Right lobe of liver (tissue), 6 donors: ENCODE data around the gene MAN1B1. TPM values are rescaled to one million over a fixed set of nuclear protein-coding genes. Genes with fewer than 3 reads are reported as not detected.

Source experiments
- ATAC-seq, 4 donors: fragments of 200-7000 bp; cut with Tn5 transposase; one replicate each; pipeline ENCODE4 v1.9.1; 2020; ENCODE audit warnings: mild to moderate bottlenecking in 4 of 4, moderate library complexity in 4 of 4
- DNase-seq, 3 donors: peaks; one replicate each; pipeline ENCODE4 v3.0.0-alpha.2; 2020
- H3K27ac ChIP-seq, 3 donors: fragments of 200-600 bp; one replicate each; pipeline ENCODE4 v1.8.0; 2022
- H3K27me3 ChIP-seq, 2 donors: fragments of 200-600 bp; one replicate each; pipeline ENCODE4 v1.8.0; 2022
- H3K36me3 ChIP-seq, 4 donors: fragments of 200-600 bp; sonication (generic) in 1 of 4; one replicate each; pipeline versions ENCODE4 v1.5.1 to v1.8.0; 2017 to 2022; ENCODE audit warnings: control low read depth in 1 of 4
- H3K4me1 ChIP-seq, 4 donors: fragments of 200-600 bp; sonication (generic) in 1 of 4; one replicate each; pipeline versions ENCODE4 v1.5.1 to v1.8.0; 2017 to 2022; ENCODE audit warnings: control low read depth in 1 of 4
- H3K4me3 ChIP-seq, 3 donors: fragments of 200-600 bp; one replicate each; pipeline ENCODE4 v1.8.0; 2022
- H3K9me3 ChIP-seq, 4 donors: fragments of 200-600 bp; sonication (generic) in 1 of 4; one replicate each; pipeline versions ENCODE4 v1.5.1 to v1.8.0; 2017 to 2022; ENCODE audit warnings: control low read depth in 1 of 4
- CTCF ChIP-seq, 4 donors: fragments of 200-600 bp in 3 of 4; fragments of 450-650 bp in 1 of 4; IDR thresholded peaks; one replicate each; pipeline versions ENCODE4 v1.5.1 to v1.8.0; 2016 to 2022; ENCODE audit warnings: antibody characterized with exemption in 4 of 4, mild to moderate bottlenecking in 2 of 4
- POLR2A ChIP-seq: fragments of 450-650 bp; IDR thresholded peaks from one replicate; pipeline ENCODE4 v1.6.1; 2017; ENCODE audit warnings: antibody characterized with exemption, mild to moderate bottlenecking
- WGBS: methylation state at CpG from one replicate; pipeline ENCODE4 v1.1.6; 2018; ENCODE audit warnings: low coverage, low lambda C conversion rate; ENCODE audit not compliant: insufficient coverage; ENCODE audit errors: missing lambda C conversion rate; 5-methylcytosine and 5-hydroxymethylcytosine counted together
- intact Hi-C, 2 donors: fragments of 100-400 bp; cut with DNase I; formaldehyde crosslinking; loops; one replicate each; pipeline versions ENCODE4 v1.11.2 to v1.14.1; 2022
- total RNA-seq, 6 experiments: library from RNA; depleted of rRNA in 2 of 6; stranded (reverse); fragments of >200 nt in 2 of 6; fragmentation: NEBNext Ultra II Directional in 3 of 6; extraction: Animal tissue kit (Norgen Biotek cat#: 25700) in 3 of 6; gene quantifications; one replicate each; pipeline versions ENCODE4 v1.1.0 to v1.2.4, GENCODE V29; 2016 to 2023
- donor health status: DM: no; HTN: yes; CAD: no.
- donor health status: DM: no; HTN: no; CAD: no.
- donor health status: DM: no; HTN: no; CAD: no.
- donor health status: DM: no; HTN: yes; CAD: no.
- donor health status: DM: no; HTN: yes; CAD: no.

The MAN1B1 gene
- total RNA-seq, 6 experiments from 2014 or later, result 24.0 to 39.1 (median 28.8) TPM

GRCh38 chr9:137138722-137139467 is 52.1 kb downstream of the MAN1B1 start, which contains the start of gene GRIN1:
TSS of gene GRIN1 (plus strand) at chr9:137139154. CDS start at chr9:137139487, 333 bp downstream.
- DNase-seq (no peak), ATAC-seq (peak; percentile 14 to 72 (median 36))
- H3K9me3 ChIP-seq, result no peaks in the 10 kb centered on the region
- H3K4me3 ChIP-seq, result no peak within 1 kb of the TSS
- WGBS, result 13% methylated on average over 3 of the region's 104 CpGs
- H3K27ac ChIP-seq, result no peak within 1 kb of the TSS
- H3K27me3 ChIP-seq, result peaks cover 0 to 10% of the 10 kb centered on the region in 2 donors
- intact Hi-C loops, result no loop called here
- H3K4me1 ChIP-seq, result no peaks in the 10 kb centered on the region
- H3K36me3 ChIP-seq, result no peaks in the 10 kb centered on the region
- TF ChIP-seq CTCF (IDR thresholded peaks at IDR 0.05) (no peak), POLR2A (no peak)

- no peak for TF ChIP-seq POLR2A
- no peak for TF ChIP-seq CTCF (IDR thresholded peaks at IDR 0.05)
- intact Hi-C loops, result no loop called here
- DNase-seq (no peak), ATAC-seq (no peak)
- WGBS, result 23% methylated on average over 8 of the region's 37 CpGs
- Histone ChIP-seq H3K27me3 (peaks cover 0 to 10% of the 10 kb centered on the region in 2 donors), H3K36me3 (no peaks in the 10 kb centered on the region), H3K4me1 (no peaks in the 10 kb centered on the region), H3K9me3 (no peaks in the 10 kb centered on the region), H3K27ac (no peak overlapping the region), H3K4me3 (no peak overlapping the region)
Observed at GRCh38 chr9:137139468-137140150, 52.8 kb downstream of the MAN1B1 start.

- TF ChIP-seq POLR2A (no peak), CTCF (IDR thresholded peaks at IDR 0.05) (no peak)
- intact Hi-C loops, result no loop called here
Observed at GRCh38 chr9:137140151-137141012, 53.6 kb downstream of the MAN1B1 start.

GRCh38 chr9:137141050-137141810 is 54.4 kb downstream of the MAN1B1 start:
- H3K36me3 ChIP-seq, result no peaks in the 10 kb centered on the region
- TF ChIP-seq POLR2A (no peak), CTCF (IDR thresholded peaks at IDR 0.05) (no peak)
- no peak overlapping the region for H3K27ac ChIP-seq
- intact Hi-C loops, result no loop called here
- WGBS, result 40% methylated on average over 2 of the region's 17 CpGs
- DNase-seq (no peak), ATAC-seq (no peak)
- no peaks in the 10 kb centered on the region for H3K4me1 ChIP-seq
- no peaks in the 10 kb centered on the region for H3K9me3 ChIP-seq
- no peak overlapping the region for H3K4me3 ChIP-seq
- H3K27me3 ChIP-seq, result peaks cover 0 to 10% of the 10 kb centered on the region in 2 donors

More at GRCh38 chr9:137140151-137141012, 53.6 kb downstream of the MAN1B1 start:
- Histone ChIP-seq H3K4me1 (no peaks in the 10 kb centered on the region), H3K27ac (no peak overlapping the region), H3K36me3 (no peaks in the 10 kb centered on the region), H3K9me3 (no peaks in the 10 kb centered on the region), H3K4me3 (no peak overlapping the region), H3K27me3 (peaks cover 0 to 10% of the 10 kb centered on the region in 2 donors)
- DNase-seq, result no peak
- no peak for ATAC-seq
- 45% methylated on average over 14 of the region's 26 CpGs for WGBS
